Activated T-helper 9 cell treated with anti-CD3 and anti-CD28 coated beads, Interleukin-2, amount 50 U/mL, for 16 hours (primary cell): Measurements from ENCODE around the gene IL1RAPL2.

ENCODE experiments used
- DNase-seq: peaks from one replicate; pipeline ENCODE4 v3.0.0-alpha.2; 2020; ENCODE audit warnings: low read depth

IL1RAPL2 gene

GRCh38 chrX:105269386-105269785, 703.4 kb downstream of the IL1RAPL2 start:
- no peak for DNase-seq

- no peak for DNase-seq
Observed at GRCh38 chrX:105273326-105273725, 707.3 kb downstream of the IL1RAPL2 start.

GRCh38 chrX:105274091-105274490, 708.1 kb downstream of the IL1RAPL2 start:
- DNase-seq = no peak

- DNase-seq = no peak
Observed at GRCh38 chrX:105277132-105277531, 711.1 kb downstream of the IL1RAPL2 start.

- no peak for DNase-seq
Observed at GRCh38 chrX:105282077-105282476, 716.1 kb downstream of the IL1RAPL2 start.

GRCh38 chrX:105297041-105297440, 731.0 kb downstream of the IL1RAPL2 start:
- DNase-seq = no peak

GRCh38 chrX:105299286-105299685, 733.3 kb downstream of the IL1RAPL2 start:
- DNase-seq = no peak

GRCh38 chrX:105302246-105302645, 736.2 kb downstream of the IL1RAPL2 start:
- DNase-seq = no peak

- no peak for DNase-seq
Observed at GRCh38 chrX:105307762-105308161, 741.8 kb downstream of the IL1RAPL2 start.

- no peak for DNase-seq
Observed at GRCh38 chrX:105313596-105313995, 747.6 kb downstream of the IL1RAPL2 start.

- DNase-seq = no peak
Observed at GRCh38 chrX:105314458-105314857, 748.5 kb downstream of the IL1RAPL2 start.

- DNase-seq = no peak
Observed at GRCh38 chrX:105315248-105315647, 749.2 kb downstream of the IL1RAPL2 start.

- DNase-seq = no peak
Observed at GRCh38 chrX:105317117-105317516, 751.1 kb downstream of the IL1RAPL2 start.

GRCh38 chrX:105323928-105324327, 757.9 kb downstream of the IL1RAPL2 start:
- no peak for DNase-seq

- no peak for DNase-seq
Observed at GRCh38 chrX:105328773-105329172, 762.8 kb downstream of the IL1RAPL2 start.

GRCh38 chrX:105331244-105331643, 765.2 kb downstream of the IL1RAPL2 start:
- DNase-seq = no peak

GRCh38 chrX:105347373-105347772, 781.4 kb downstream of the IL1RAPL2 start:
- no peak for DNase-seq

- no peak for DNase-seq
Observed at GRCh38 chrX:105349476-105349875, 783.5 kb downstream of the IL1RAPL2 start.

GRCh38 chrX:105375816-105376215, 809.8 kb downstream of the IL1RAPL2 start:
- no peak for DNase-seq

GRCh38 chrX:105424729-105425128, 858.7 kb downstream of the IL1RAPL2 start:
- no peak for DNase-seq

- no peak for DNase-seq
Observed at GRCh38 chrX:105451401-105451800, 885.4 kb downstream of the IL1RAPL2 start.

GRCh38 chrX:105458846-105459245, 892.8 kb downstream of the IL1RAPL2 start:
- DNase-seq = no peak

GRCh38 chrX:105460376-105460775, 894.4 kb downstream of the IL1RAPL2 start:
- no peak for DNase-seq

- DNase-seq = no peak
Observed at GRCh38 chrX:105461016-105461415, 895.0 kb downstream of the IL1RAPL2 start.

GRCh38 chrX:105462186-105462585, 896.2 kb downstream of the IL1RAPL2 start:
- no peak for DNase-seq
